Activated naive CD8-positive, alpha-beta T cell (primary cell): ENCODE data around the gene LDLRAD4.

Source experiments
- H3K27ac Mint-ChIP-seq: one replicate; pipeline ENCODE4 v1.8.0; 2021; ENCODE audit warnings: mixed read lengths
- H3K27me3 Mint-ChIP-seq: one replicate; pipeline ENCODE4 v1.8.0; 2021; ENCODE audit warnings: mixed read lengths
- H3K36me3 Mint-ChIP-seq: one replicate; pipeline ENCODE4 v1.8.0; 2021; ENCODE audit warnings: mixed read lengths
- H3K4me1 Mint-ChIP-seq: one replicate; pipeline ENCODE4 v1.8.0; 2021; ENCODE audit warnings: low read depth, mixed read lengths
- H3K4me3 Mint-ChIP-seq: one replicate; pipeline ENCODE4 v1.8.0; 2021; ENCODE audit warnings: mild to moderate bottlenecking, mixed read lengths
- H3K9me3 Mint-ChIP-seq: one replicate; pipeline ENCODE4 v1.8.0; 2021; ENCODE audit warnings: low read depth, mixed read lengths

LDLRAD4 gene

DNA sequence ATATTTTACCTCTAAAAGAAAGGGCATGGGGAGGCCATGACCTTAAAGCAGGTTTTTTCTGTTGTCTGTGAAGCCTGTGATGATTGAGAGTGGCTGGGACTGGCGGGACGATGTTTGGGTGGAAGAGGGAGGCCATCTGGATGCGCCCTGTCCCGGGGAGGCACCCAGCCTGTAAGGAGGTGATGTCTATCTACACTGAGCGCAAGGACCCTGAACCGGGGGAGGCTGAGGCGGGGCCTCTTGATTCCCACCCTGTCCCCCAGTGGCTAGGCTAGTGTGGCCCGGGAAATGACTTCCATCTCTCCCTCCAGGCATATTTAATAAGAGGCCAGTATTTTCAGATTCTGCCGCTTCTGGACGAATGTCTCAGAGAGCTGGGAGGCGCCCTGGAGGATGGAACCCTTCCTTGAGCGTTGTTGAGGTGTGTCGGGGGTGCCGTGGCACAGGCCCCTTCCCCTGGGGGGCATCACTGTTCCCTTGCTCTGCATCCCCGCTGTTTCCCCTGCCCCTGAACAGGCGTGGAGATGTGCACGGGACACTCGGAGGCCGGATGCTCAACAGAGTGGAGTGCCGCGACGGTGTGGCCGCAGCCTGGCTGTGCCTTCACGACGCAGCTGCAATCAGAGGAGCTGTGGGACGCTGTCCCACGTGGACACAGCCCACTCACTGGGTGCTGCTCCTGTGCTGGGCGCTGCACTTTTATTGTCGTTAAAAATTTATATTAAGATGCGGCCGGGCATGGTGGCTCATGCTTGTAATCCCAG lies 185.4 kb downstream of the LDLRAD4 start:
- H3K9me3 Mint-ChIP-seq: no peaks in the 10 kb centered on the region
- no peak overlapping the region for H3K27ac Mint-ChIP-seq
- no peaks in the 10 kb centered on the region for H3K36me3 Mint-ChIP-seq
- no peak overlapping the region for H3K4me3 Mint-ChIP-seq
- peaks cover 21% of the 10 kb centered on the region for H3K4me1 Mint-ChIP-seq
- H3K27me3 Mint-ChIP-seq: no peaks in the 10 kb centered on the region

DNA sequence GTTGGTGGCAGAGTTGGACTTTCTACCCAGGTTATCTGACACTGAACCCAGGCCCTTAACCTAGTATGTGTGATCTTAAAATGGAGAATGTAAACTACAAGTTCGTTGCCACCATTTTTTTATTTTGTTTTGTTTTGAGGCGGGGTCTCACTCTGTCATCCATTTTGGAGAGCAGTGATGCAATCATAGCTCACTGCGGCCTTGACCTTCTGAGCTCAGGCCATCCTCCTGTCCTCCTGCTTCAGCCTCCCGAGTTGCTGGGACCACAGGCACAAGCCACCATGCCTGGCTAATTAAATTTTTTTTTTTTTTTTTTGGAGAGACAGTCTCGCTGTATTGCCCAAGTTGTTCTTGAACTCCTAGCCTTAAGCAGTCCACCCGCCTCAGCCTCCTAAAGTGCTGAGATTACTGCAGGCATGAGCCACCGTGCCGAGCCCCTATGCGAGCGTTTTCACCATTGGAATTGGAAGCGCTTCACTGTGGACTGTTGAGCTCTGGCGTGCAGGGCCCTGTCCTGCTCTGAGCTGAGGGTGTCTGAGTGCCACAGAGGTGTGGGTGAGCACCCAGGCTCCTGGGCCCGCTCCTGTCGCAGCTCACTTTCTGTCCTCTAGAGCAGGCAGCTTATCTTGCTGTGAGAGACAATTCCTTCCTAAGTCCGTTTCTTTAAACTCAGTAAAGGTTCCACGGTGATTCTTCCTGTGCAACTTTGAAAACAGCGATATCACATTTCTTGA lies 186.9 kb downstream of the LDLRAD4 start:
- no peak overlapping the region for H3K27ac Mint-ChIP-seq
- no peaks in the 10 kb centered on the region for H3K9me3 Mint-ChIP-seq
- no peak overlapping the region for H3K4me3 Mint-ChIP-seq
- H3K27me3 Mint-ChIP-seq: no peaks in the 10 kb centered on the region
- peaks cover 3% of the 10 kb centered on the region for H3K36me3 Mint-ChIP-seq
- H3K4me1 Mint-ChIP-seq: peaks cover 18% of the 10 kb centered on the region

DNA sequence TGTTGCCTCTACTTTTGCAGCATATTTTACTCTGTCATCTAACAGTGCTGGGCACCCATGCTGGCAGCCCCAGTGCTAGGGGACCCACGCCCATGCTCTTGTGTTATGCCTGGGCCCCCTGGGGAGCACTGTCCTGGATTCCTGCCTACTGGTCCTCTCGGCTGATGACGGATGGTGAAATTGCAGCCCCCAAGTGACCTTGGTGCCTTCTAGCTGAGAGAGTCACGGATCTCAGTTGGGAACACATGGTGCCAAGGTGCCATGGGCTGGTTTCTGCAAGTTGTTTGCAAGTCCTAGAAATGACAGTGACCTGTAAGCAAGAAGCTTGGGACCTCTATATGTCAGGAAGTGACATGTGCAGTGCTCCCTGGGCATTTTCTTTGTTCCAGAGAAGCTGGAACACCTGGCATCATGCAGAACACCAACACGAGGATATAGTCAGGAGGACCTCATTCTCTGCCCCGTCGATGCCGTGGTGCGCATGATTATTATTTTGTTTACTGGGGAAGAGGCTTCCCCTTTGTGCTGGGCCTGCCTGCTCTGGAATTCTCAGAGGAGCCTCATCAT lies 187.6 kb downstream of the LDLRAD4 start:
- Mint-ChIP-seq H3K4me1 (peaks cover 12% of the 10 kb centered on the region), H3K27ac (no peak overlapping the region), H3K36me3 (peaks cover 6% of the 10 kb centered on the region), H3K4me3 (no peak overlapping the region), H3K27me3 (no peaks in the 10 kb centered on the region), H3K9me3 (no peaks in the 10 kb centered on the region)

DNA sequence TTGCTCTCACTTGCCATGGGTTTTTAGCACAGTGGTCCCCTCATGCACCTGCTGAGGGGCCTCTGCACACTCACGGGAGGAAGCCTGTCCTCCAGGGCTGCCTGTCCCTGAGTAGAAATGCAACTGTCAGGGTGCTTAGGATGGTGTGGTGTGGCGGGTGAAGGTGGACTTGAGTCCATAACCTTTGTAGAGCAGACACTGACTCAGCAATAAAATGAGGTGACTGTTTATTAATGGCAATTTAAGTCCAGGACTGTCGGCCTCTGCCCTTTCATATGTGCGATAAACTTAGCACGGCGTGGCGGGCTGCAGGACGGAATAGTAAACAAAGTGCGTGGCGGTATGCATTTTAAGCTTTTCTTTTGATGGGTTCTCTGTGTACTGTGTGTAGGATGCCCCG lies 188.2 kb downstream of the LDLRAD4 start:
- Mint-ChIP-seq H3K9me3 (no peaks in the 10 kb centered on the region), H3K27ac (no peak overlapping the region), H3K4me3 (no peak overlapping the region), H3K4me1 (peaks cover 10% of the 10 kb centered on the region), H3K36me3 (peaks cover 12% of the 10 kb centered on the region), H3K27me3 (no peaks in the 10 kb centered on the region)

DNA sequence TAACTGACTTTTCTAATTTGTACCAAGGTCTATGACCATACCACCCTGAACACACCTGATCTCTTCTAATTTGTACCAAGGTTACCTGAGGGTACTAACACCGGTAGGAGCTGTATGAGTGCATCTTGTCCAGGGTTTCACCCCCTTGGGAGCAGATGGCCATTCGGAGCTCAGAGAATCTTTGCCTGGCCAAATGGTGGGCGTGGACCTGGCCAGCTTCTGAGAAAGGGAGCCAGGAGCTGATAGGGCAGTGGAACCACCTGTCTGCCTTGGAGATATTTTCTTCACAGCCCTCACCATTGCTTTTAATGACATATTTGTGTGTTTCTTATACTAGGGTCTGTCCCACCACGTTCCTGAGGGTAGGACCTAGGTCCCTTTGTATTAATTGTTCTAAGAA lies 188.9 kb downstream of the LDLRAD4 start:
- no peaks in the 10 kb centered on the region for H3K9me3 Mint-ChIP-seq
- no peak overlapping the region for H3K4me3 Mint-ChIP-seq
- H3K27me3 Mint-ChIP-seq: no peaks in the 10 kb centered on the region
- peaks cover 18% of the 10 kb centered on the region for H3K36me3 Mint-ChIP-seq
- H3K27ac Mint-ChIP-seq: no peak overlapping the region
- peaks cover 4% of the 10 kb centered on the region for H3K4me1 Mint-ChIP-seq

DNA sequence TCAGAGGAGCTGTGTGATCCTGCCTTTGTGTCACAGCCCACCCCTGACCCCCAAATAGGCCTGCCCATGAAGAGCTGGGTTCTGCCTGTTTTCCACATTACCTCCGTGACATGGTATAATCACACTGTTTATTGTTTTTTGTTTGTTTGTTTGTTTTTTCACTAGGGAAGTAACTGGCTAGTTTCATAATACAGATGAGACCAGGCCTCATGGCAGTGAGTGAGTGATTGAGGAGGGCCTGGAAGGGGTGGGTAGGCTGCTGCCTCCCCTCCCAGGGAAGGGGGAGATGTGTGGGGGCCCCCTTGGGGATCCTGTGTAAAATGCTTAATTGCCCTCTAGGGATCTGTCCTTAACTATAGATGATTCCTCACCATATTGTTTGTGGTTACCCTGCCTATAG lies 190.5 kb downstream of the LDLRAD4 start:
- Mint-ChIP-seq H3K36me3 (peaks cover 18% of the 10 kb centered on the region), H3K27ac (no peak overlapping the region), H3K9me3 (no peaks in the 10 kb centered on the region), H3K27me3 (no peaks in the 10 kb centered on the region), H3K4me1 (peaks cover 2% of the 10 kb centered on the region), H3K4me3 (no peak overlapping the region)

DNA sequence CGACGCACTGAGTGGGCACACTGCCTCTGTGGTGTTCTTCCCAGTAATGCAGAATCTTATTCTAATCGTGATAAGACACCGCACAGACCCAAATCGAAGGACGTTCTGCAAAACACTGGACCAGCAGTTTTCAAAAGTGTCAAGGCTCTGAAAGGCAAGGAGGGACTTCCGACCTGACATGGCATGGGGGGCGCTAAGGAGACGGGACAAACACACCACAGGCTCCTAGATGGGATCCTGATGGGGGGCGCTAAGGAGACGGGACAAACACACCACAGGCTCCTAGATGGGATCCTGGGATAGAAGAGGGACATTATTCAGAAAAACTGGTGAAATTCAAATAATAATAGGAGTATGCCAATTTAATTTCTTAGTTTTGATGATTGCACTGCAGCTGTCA lies 191.4 kb downstream of the LDLRAD4 start:
- H3K9me3 Mint-ChIP-seq: no peaks in the 10 kb centered on the region
- H3K27me3 Mint-ChIP-seq: no peaks in the 10 kb centered on the region
- peaks cover 4% of the 10 kb centered on the region for H3K4me1 Mint-ChIP-seq
- H3K4me3 Mint-ChIP-seq: no peak overlapping the region
- H3K36me3 Mint-ChIP-seq: peaks cover 18% of the 10 kb centered on the region
- H3K27ac Mint-ChIP-seq: no peak overlapping the region

DNA sequence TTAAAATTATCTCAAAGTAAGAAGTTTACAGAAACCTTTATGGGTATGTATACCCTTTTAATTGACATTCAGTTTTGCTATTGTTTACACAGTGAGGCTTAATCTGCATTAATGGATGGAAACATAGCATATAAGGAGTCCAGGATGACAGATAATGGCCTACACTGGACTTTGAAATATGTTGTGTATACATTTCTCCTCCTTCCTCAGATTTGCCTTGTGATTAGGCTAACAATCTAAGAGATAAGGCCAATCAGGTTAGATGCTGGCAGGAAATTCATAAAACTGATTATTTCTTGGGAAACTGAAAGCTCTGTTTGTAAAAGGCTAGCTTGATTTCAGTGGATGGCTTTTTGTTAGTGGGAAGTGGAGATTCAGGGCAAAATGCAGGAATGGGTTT lies 191.9 kb downstream of the LDLRAD4 start:
- Mint-ChIP-seq H3K4me3 (no peak overlapping the region), H3K27ac (no peak overlapping the region), H3K9me3 (no peaks in the 10 kb centered on the region), H3K27me3 (no peaks in the 10 kb centered on the region), H3K36me3 (peaks cover 18% of the 10 kb centered on the region), H3K4me1 (peaks cover 4% of the 10 kb centered on the region)

DNA sequence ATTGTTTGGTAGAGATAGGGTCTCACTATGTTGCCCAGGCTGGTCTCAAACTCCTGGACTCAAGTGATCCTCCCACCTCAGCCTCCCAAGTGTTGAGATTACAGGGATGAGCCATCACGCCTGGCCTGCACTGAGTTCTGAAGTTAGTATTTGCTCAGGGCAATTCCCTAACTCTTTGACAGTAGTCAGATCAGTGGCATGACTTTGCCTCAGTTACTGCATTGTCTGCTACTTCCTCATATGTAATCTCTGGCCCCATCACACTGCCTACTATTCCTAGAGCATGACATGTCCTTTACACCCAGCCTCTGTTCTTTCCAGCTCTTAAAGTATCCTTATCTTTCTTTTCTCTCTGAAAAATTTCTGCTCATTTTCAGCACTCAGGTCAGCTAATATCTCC lies 193.5 kb downstream of the LDLRAD4 start:
- Mint-ChIP-seq H3K4me3 (no peak overlapping the region), H3K27ac (no peak overlapping the region), H3K27me3 (no peaks in the 10 kb centered on the region)

DNA sequence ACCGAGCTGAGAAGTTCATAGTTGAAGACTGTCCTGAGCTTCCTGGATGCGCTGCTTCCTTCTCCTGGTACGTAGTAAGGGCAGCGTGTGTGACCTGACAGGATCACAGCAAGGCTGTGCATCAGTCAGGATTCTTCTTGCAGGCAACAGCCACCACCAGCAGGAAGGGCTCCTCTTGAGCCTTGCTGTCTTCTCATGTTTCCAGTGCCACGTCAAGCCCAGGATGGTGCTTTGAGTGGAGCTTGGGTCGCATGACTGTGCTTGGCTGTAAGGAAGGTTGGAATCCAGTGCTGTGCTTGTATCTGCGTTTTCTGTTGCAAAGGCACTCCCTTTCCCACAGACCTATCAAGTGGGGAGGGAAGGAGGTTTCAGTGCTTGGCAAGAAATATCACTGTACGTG lies 194.3 kb downstream of the LDLRAD4 start:
- H3K27me3 Mint-ChIP-seq: no peaks in the 10 kb centered on the region
- H3K9me3 Mint-ChIP-seq: no peaks in the 10 kb centered on the region
- no peak overlapping the region for H3K4me3 Mint-ChIP-seq
- H3K4me1 Mint-ChIP-seq: peaks cover 16% of the 10 kb centered on the region
- H3K27ac Mint-ChIP-seq: no peak overlapping the region
- peaks cover 18% of the 10 kb centered on the region for H3K36me3 Mint-ChIP-seq

More for the DNA sequence above, 193.5 kb downstream of the LDLRAD4 start:
- Mint-ChIP-seq H3K4me1 (peaks cover 16% of the 10 kb centered on the region), H3K36me3 (peaks cover 18% of the 10 kb centered on the region), H3K9me3 (no peaks in the 10 kb centered on the region)

DNA sequence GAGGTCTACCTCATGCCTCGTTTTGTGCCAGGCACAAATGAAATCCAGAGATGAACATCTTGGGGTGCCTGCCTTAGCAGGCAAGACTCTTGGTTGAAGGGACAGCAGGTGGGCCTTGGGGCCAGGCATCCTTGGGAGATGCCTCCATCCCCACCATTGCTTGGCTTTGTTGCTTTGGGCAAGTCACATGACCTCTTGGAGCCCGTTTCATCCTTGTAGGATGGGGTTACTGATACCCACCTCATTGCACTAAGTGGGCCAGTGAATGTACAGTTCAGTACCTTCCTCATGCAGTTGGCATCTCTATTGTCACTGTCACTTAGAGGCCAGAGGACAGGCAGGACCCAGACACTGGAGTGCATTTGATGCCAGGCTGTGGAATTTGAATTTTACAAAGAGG lies 195.5 kb downstream of the LDLRAD4 start:
- no peaks in the 10 kb centered on the region for H3K27me3 Mint-ChIP-seq
- H3K27ac Mint-ChIP-seq: no peak overlapping the region

DNA sequence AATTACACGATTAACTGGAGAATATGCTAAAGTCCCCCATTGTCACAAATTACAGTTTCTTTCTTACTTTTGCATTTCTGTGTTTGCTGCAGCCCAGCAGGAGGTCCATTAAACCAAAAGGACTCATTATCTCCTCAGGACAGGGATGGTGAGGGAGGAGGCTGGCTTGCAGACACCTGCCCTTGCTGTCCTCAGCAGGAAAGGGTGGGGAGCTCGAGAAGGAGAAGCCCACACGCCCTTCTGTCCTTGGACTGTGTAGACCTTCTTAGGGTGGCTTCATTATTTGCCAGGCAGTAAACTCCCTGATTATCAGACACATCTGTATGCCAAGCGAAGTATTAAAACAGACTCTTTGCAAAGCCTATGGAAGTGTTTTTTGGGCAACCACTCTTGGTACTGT lies 196.0 kb downstream of the LDLRAD4 start:
- H3K36me3 Mint-ChIP-seq: peaks cover 18% of the 10 kb centered on the region
- H3K4me3 Mint-ChIP-seq: no peak overlapping the region
- no peaks in the 10 kb centered on the region for H3K9me3 Mint-ChIP-seq
- peaks cover 21% of the 10 kb centered on the region for H3K4me1 Mint-ChIP-seq
- no peaks in the 10 kb centered on the region for H3K27me3 Mint-ChIP-seq
- no peak overlapping the region for H3K27ac Mint-ChIP-seq

More for the DNA sequence above, 195.5 kb downstream of the LDLRAD4 start:
- H3K36me3 Mint-ChIP-seq: peaks cover 18% of the 10 kb centered on the region
- no peak overlapping the region for H3K4me3 Mint-ChIP-seq
- H3K4me1 Mint-ChIP-seq: peaks cover 21% of the 10 kb centered on the region
- H3K9me3 Mint-ChIP-seq: no peaks in the 10 kb centered on the region

DNA sequence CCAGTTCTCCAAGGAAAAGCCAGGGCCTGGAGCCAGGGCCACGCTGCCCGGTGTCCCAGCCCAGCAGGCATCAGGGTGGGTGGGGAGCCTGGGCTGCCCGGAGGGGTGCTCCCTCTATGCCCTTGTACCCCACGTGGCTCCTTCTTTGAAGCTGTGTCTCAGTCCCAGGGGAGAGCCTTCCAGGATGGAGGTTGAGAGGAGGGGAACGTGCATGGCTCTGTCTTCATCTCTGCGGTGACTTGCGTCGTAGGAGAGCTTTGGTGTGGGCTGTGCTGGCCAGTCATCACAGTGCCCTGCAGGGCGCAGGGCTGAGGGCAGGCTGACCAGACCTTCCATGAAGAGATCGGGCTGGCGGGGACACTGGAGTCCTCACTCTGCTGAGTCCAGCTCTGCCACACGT lies 197.2 kb downstream of the LDLRAD4 start:
- Mint-ChIP-seq H3K4me3 (no peak overlapping the region), H3K27me3 (no peaks in the 10 kb centered on the region), H3K27ac (no peak overlapping the region), H3K9me3 (no peaks in the 10 kb centered on the region), H3K4me1 (peaks cover 21% of the 10 kb centered on the region), H3K36me3 (peaks cover 12% of the 10 kb centered on the region)

DNA sequence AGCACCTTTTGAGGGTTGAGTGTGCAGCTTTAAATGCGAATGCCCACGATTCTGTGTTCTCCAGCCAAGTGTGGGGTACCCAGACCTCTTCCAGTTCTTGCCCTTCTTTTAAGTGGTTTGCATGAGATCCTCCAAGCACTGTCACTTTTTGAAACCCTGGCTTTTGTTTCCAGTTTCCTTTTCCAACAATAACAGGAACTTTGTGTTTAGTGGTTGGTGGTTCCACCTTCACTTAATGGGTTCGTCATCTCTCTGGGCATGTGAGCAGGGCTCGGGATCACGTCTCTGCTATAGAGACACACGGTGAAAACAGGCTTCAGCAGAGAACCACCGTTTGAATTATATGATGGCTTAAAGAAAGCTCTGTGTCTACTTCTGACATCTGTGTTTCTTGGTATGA lies 197.6 kb downstream of the LDLRAD4 start:
- H3K27ac Mint-ChIP-seq: peak overlapping the region; percentile 8

DNA sequence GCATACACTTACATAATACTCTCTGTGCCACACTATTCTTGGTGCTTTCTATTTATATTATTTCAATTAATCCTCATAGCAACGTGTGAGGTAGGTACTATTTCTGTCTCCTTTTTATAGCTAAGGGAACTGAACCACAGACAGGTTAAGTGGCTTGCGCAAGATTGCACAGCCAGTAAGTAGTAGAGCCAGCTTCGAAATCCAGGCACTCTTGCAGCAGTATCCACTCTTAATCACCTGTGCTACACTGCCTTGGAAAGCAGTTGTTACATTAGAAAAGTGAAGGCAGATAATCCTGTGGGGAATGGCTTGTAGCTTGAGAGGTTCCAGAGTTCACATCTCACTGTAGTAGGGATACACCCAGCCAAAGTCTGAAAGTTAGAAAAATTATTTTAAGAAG lies 198.3 kb downstream of the LDLRAD4 start:
- H3K27me3 Mint-ChIP-seq: no peaks in the 10 kb centered on the region
- no peak overlapping the region for H3K4me3 Mint-ChIP-seq
- H3K9me3 Mint-ChIP-seq: no peaks in the 10 kb centered on the region
- H3K27ac Mint-ChIP-seq: no peak overlapping the region
- peaks cover 27% of the 10 kb centered on the region for H3K4me1 Mint-ChIP-seq
- H3K36me3 Mint-ChIP-seq: peaks cover 6% of the 10 kb centered on the region

More for the DNA sequence above, 197.6 kb downstream of the LDLRAD4 start:
- H3K27me3 Mint-ChIP-seq: no peaks in the 10 kb centered on the region
- H3K4me1 Mint-ChIP-seq: peaks cover 23% of the 10 kb centered on the region
- H3K36me3 Mint-ChIP-seq: peaks cover 11% of the 10 kb centered on the region
- H3K4me3 Mint-ChIP-seq: peak overlapping the region; percentile 18
- no peaks in the 10 kb centered on the region for H3K9me3 Mint-ChIP-seq
